HuH-7.5 (cell line): ENCODE results near the gene HAL.
A peak's percentile ranks its signal among the peaks of the same experiment; 100 is the strongest.
"Not testable (repeated sequence)": the region's sequence is repeated elsewhere in the genome, so short reads cannot be mapped to it uniquely, and the experiment has no call there.

ENCODE experiments used
- DNase-seq: peaks from one replicate; pipeline ENCODE4 v3.0.0; 2011; ENCODE audit warnings: low spot score

Gene HAL

DNA sequence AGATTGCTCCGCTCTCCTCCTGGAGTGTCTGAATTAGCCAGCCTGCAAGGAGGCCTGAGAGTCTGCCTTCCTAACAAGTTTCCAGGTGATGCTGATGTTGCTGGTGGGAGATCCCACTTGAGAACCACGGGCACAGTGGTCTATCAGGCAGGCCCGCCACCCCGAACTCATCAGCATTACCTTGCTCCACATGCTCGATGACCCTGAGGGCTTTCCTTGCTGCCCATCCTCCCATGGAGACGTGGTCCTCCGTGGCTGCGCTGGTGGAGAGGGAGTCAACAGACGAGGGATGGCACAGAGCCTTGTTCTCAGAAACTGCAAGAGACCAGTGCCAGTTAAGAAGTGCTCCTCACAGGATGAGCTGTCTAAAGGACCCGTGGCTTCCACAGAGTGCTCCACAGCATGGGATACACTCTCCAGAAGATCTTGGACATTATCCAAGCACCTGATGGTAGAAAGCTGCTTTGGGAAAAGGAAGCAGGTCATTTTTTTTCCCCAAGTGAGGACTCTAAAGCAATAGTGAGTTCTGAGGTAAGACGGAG lies 18.3 kb downstream of the HAL start:
- DNase-seq: no peak

DNA sequence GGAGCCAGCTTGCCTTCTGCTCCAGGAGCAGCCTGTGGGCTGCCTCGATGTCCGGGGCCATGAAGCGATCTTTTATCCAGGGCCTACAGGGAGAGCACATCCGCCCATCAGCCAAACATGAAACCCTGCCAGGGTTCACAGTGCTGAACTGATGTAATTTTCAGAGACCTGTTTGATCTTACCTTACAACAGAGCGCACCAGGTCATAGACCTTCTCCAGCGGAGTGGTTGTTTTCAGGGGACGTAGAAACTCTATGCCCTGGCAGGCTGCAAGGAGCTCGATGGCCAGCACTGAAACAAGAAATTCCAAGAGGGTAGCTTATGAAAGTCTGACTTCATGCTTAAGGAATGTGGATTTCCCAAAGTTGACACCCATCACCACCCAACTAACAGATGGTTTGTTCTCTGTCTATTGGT lies 19.7 kb downstream of the HAL start:
- no peak for DNase-seq

DNA sequence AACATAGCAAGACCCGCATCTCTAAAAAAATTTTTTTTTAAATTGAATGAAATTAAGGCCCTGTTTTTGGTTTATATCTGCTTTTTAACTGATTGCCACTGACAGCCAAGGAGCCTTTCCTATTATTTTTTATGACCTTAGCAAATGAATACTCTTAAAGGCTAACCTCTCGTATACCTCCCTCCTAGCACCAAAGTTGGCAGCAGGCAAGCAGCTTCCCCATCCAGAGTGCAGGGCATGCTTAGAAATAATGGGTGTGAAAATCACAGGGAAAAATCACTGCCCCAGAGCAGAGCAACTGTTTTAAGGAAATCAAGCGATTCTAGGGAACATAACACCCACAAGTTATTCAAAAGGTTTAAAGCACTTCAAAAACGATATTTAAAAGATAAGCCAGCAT lies 20.7 kb downstream of the HAL start:
- DNase-seq: no peak

DNA sequence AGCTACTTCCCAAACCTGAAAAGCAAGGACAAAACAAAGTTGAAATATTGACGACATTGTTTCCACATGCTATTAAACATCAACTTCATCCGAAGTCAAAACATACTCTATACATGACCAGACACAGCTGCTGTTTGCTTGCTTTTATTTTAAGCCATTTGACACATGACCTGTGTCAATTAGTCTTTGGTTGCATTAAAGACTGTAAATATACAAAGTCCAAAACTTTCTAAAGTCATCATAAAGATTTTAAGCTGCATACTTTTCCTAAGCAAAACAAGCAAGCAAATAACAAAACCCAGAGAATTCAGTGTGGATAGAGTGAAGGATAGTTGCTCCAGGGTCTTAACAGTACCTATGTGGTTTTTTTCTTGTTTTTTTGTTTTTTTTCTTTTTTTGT lies 21.8 kb downstream of the HAL start:
- peak; percentile 33 for DNase-seq

DNA sequence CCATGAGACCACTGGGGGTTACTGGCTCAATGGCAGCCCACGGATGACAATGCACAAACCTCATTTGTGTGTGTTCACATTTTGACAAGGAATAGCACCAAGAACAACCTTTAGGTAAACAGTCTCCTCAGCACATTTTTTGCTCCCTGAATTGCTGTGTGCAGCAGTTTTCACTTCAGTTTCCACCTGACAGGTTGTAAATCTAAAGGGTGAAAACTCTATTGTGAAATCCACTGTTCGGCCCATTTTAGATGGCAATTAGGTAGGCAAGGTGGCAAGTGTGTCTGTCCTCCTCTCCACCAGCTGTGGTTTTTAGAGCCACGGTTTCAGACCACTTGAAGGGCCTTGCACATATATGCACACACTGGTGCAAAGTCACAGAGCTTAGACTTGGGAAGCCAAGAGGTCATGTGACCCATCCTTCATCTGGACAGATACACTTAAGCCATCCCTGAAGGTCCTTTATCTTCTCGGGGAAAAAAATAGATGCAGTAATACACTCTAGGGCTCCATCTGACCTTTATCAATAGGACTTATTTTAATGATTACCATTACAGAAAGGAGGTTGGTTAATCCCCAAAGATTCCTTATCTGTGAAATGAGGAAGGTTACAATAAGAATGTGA lies 23.2 kb downstream of the HAL start:
- DNase-seq: peak; percentile 40

DNA sequence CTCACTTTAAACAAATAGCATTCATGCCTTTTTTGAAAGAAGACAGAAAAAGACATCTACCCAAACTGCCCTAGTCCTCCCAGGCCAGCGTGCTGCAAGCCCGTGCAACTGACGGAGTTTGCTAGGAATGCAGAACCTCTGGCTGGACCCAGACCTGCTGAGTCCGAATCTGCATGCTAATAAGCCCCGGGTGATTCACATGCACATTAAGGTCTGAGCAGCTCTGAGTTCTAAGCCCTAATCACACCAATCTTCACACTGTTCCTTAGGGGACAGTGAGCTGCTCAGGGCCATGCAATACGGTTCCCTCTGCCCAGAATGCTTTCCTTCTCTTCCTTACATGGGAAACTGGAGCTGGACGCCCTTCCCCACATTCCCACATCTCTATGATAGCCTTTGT lies 25.2 kb downstream of the HAL start:
- no peak for DNase-seq

DNA sequence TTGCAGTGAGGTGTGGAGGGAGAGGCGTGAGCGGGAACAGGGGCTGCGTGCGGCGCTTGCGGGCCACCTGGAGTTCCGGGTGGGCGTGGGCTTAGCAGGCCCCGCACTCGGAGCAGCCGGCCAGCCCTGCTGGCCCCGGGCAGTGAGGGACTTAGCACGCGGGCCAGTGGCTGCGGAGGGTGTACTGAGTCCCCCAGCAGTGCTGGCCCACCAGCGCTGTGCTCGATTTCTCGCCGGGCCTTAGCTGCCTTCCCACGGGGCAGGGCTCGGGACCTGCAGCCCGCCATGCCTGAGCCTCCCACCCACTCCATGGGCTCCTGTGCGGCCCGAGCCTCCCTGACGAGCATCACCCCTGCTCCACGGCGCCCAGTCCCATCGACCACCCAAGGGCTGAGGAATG lies 27.0 kb downstream of the HAL start:
- DNase-seq: not testable (repeated sequence)

DNA sequence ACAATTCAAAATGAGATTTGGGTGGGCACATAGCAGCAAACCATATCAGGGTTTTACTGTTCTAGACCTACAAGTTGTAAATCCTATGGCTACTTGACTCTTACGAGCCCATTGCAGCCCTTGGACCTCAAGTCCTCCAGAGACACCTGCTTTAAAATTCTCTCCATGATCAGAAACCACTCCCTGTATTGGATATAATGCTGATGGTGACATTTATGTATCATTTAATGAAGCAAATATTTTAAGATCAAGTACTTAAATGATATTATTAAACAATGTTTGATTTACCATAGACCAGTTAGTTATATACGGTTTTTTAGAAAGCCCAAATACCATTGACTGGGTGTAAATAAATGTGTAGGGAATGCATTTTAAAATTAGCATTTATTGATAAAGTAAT lies 28.8 kb downstream of the HAL start:
- no peak for DNase-seq

DNA sequence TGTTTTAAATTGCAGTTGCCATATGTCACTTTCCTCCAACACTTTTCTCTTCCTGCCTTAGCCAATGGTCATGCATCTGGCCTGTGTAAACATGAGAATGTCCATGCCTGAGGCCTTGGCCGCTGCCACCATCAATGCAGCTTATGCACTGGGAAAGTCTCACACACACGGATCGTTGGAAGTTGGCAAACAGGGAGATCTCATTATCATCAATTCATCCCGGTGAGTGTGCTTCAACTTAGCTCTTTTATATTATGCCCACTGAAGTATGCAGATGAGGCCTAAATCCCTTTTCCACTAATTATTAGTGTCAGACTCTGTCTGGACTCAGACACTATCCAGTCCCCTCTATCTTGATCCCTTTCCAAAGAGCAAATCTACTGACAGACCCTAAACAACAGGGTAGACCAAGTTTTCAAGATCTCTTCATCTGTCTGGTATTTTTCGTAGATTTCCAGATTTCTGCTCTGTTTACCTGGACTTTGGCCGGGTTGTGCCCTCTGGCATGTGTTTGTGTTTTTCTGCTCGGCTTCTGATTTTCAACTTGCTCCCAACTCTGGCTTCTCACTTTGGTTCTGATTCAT lies 29.8 kb downstream of the HAL start:
- DNase-seq: peak; percentile 59

DNA sequence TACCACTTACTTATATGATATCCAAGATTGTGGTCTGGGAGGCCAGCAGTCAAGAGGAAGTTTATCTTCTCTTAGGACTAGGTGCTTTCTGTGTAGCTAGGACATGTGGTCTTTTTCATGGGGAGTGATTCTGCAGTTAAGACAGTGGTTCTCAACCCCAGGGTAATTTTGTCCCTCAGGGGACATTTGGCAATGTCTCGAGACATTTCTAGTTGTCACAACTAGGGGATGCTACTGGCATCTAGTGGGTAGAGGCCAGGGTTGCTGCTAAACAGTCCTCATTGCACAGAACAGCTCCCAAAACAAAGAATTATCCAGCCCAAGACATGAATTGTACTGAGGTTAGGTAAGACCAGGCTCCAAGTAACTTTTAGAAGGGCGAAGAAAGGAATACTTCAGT lies 33.0 kb downstream of the HAL start:
- no peak for DNase-seq

DNA sequence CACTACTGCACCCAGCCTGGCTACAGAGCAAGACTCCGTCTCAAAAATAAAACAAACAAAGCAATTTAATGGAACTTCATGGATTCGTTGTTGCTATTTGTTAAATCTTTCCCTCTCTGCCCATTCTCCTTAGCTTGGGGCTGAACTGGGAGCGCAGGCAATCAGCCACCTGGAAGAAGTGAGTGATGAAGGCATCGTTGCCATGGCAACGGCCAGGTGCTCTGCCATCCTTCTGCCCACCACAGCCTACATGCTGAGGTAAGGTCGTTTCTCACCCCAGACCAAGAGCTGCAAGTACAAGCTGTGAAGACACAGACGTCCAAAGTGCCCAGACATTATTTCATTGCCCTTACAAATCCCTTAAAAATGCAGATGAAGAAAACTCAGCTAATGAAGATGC lies 33.9 kb downstream of the HAL start:
- no peak for DNase-seq

DNA sequence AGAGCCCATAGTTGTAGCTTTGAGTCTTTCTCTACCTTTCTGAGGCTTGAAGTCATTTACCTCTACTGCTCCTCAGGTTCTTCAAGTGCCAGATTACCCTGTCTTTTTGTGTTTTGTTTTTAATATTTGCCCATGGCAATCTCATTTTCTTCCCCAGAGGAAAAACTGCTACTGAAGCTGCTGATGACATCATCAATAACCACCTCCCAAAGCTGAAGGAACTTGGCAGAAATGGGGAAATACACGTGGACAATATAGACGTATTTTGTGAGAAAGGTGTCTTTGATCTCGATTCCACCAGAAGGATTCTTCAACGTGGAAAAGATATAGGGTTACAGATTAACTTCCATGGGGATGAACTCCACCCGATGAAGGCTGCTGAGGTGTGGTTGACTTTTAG lies 35.9 kb downstream of the HAL start:
- DNase-seq: no peak

DNA sequence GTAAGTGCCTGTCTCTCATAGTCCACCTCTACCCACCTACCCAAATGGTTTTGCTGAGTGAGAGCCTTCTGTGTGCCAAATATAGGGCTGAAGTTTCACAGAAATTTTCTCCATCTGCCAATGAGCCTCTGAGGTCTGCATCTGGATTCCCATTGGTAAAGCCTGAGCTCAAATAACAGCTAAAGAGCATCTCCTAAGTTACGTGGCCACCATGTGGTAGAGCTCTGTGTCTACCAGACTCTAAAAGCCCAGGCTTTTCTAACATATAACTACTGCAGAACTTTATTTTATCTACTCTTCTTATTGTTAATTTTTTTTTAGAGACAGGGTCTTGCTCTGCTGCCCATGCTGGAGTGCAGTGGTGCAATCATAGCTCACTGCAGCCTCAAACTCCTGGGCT lies 37.0 kb downstream of the HAL start:
- DNase-seq: no peak

DNA sequence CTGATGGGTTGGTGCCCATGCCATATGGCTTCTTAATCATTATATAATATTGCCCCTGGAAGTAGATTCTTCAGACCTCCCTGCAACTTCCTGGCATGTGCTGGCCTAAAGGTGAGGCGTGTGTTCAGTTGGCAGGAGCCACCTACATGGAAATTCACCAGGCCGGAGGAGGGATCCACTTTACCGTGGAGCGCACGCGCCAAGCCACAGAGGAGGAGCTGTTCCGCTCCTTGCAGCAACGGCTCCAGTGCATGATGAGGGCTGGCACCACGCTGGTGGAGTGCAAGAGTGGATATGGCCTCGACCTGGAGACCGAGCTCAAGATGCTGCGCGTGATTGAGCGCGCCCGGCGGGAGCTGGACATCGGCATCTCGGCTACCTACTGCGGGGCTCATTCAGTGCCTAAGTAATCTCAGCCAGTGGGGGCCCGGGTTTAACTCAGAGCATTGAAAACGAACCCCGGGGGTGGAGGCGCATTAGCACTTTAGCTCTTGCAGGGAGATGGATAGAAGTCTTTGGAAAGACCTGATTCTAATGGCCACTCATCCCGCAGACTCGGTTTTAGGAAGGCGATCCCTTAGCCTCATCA lies 39.5 kb downstream of the HAL start:
- no peak for DNase-seq

DNA sequence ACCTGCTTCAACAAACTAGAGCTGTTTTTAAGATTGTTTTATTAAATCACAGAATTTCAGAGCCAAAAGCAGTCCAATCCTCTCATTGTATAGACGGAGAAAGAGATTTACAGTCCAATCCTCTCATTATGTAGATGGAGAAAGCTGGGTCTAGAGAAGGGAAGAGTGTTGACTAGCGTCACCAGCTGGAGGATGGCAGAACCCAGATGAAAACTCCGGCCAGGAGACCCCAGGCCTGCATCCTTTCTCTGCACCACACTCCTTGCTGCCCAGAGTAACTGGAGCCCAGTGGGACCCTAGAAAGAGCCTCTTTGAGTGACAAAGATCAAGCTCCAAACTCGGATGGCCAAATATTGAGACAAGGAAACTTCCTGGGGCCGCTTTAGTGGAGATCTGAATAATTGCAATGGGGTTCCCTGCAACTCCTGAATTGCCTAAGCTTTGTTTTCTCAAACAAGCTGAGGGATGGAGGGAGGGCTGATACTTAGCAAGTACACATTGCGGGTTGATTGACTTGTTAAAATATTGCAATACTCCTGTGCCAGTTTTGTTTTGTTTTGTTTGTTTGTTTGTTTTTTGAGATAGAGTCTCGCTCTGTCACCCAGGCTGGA lies 40.5 kb downstream of the HAL start:
- no peak for DNase-seq

DNA sequence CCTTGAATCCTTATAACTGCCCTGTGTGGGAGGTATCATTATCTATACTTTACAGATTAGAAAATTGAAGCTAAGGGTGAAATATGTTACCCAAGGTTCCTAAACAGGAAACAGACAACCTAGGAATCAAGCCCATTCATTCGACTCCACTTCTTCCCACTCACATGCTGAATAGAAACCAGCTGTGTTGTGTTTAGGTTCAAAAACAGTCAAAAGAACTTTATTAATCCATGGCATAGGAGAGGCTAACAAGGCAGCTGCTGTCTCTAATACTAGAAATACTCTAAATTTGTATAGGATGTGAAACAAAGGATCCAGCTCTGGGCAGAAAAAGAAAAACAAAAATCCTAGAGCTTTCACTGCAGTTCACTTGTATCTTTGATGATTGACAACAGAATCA lies 43.1 kb downstream of the HAL start:
- no peak for DNase-seq

DNA sequence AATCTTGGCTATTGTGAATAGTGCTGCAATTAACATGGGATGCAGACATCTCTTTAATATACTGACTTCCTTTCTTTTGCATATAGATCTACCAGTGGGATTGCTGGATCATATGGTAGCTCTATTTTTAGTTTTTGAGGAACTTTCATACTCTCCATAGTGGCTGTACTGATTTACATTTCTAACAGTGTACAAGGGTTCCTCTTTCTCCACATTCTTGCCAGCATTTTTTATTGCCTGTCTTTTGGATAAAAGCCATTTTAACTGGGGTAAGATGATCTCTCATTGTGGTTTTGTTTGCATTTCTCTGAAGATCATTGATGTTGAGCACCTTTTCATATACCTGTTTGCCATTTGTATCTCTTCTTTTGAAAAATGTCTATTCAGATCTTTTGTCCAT lies 44.6 kb downstream of the HAL start:
- no peak for DNase-seq

DNA sequence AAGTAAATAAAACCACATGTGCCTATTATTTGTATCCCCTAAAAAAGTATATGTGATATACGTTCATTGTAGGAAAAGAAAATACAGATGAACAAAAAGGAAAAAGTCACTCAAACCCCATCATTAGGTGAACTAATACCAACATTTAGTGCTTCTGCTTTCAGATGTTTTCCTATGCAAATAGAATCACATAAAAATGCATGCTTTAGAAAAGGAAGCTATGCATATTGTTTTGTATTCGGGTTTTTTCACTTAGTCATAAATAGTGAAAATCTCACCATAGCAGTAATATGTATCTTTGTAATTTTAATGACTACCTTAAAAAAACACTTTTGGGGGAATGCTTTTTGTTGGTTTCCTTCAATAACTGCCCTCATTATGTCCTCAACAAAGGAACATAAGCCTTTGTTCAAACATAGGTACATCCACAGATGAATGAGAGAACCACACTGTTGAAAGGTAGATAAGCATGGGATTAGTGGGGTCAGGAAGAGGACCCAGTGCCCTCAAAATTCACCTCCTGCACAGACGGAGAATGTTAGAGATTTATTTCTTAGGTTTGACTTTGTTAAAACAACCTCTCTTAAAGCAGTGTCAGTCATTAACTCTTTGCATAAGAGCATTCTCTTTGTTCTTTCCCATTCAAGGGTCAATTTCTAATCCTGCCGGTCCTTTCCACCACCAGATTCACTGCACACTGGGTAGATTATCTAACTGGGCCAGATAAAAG lies 46.5 kb downstream of the HAL start:
- DNase-seq: no peak

DNA sequence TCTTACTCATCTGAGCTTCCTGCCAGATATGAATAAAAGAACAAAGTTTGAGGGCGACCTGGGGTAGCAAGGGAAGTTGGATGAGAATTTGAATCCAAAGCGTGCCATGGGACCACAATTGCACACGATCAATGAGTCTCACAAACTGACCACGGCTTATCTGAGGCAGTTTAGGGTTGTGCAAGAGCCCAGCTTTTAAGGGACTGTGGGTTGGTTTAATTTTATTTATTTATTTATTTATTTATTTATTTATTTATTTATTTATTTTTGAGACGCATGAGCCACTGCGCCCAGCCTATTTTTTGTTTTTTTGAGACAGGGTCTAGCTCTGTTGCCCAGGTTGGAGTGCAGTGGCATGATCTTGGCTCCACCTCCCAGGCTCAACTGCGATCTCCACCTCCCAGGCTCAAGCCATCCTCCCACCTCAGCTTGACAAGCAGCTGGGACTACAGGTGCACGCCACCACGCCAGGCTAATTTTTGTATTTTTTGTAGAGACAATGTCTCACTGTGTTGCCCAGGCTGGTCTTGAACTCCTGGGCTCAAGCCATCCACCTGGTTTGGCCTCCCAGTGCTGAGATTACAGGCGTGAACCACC lies 51.9 kb downstream of the HAL start:
- no peak for DNase-seq

DNA sequence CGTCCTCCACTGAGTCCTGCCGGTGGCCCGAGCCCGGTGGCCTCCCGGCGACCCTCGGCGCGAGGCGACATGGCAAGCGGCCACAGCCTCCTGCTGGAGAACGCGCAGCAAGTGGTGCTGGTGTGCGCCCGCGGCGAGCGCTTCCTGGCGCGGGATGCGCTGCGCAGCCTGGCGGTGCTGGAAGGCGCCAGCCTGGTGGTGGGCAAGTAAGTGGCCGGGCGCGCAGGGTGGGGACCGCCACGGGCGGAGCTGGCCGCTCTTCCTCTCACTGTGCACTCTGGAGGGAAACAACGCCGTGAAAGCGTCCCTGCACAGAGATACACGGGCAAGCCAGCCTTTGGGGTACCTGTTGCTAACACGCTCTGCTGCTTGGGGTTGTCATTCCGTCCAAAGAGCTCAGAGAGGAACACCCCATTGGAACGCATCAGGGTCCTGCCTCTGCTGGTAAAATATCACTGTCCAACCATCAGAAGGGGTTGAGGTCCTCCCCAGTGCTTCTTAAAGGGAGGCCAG lies 52.8 kb downstream of the HAL start, which contains the start of gene AMDHD1:
TSS of gene AMDHD1 (plus strand) at position 2 of the 513 bp plus-strand sequence. CDS start at position 70, 68 bp downstream.
- DNase-seq: peak; percentile 56

DNA sequence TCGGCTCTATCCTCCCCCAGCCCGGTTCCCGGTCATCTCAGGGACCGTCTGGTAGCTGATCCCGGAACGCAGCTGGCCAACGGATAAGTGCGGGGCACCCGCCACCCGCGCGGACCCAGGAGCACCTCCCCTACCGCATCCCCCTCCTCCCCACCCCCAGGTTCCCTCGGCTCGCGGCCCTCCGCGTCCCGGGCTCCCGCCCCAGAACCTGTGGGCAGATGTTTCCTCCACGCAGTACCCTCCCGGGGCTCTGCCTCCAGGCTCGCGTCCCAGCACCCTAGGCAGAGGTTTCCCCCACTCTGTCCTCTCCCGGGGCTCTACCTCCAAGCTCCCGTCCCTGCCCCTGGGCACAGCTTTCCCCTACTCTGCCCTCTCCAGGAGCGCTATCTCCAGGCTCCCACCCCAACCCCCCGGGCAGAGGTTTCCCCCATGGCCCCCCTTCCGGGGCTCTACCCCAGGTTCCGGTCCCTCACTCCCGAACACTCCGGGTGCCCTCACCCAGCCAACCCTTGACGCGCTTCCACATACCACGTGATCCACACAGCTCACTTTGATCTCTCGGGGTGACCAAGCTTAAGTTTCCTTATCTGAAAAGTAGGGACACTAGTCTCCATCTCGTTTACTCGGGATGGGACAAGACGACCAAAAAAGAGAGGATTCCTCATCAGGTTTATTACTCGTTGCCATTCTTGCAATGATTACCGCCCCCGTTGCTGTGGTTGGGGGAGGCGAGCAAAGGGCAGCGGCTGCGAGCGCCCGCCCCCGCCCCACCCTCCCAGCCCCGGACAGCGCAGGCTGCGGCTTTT lies 53.4 kb downstream of the HAL start, which contains the start of gene CCDC38:
TSS of gene CCDC38 (minus strand) at position 91 of the 806 bp plus-strand sequence. CDS start 6,105 bp downstream, outside the sequence.
- DNase-seq: peak; percentile 96
